ENCODE data around the gene DAB2.

GRCh38 chr5:39465843-39466242, 41.1 kb upstream of the DAB2 start:
- TF ChIP-seq MAX (IDR thresholded peaks at IDR 0.05) (no peak), TAF1 (conservative IDR thresholded peaks at IDR 0.05) (no peak), YY1 (IDR thresholded peaks at IDR 0.05) (no peak), JUND (IDR thresholded peaks at IDR 0.05) (no peak), NR2F2 (IDR thresholded peaks at IDR 0.05) (no peak), ATF3 (IDR thresholded peaks at IDR 0.05) (no peak), RXRA (IDR thresholded peaks at IDR 0.05) (no peak), REST (IDR thresholded peaks at IDR 0.05) (no peak), FOXA2 (IDR thresholded peaks at IDR 0.05) (no peak)
- TF ChIP-seq, protein P1, sequence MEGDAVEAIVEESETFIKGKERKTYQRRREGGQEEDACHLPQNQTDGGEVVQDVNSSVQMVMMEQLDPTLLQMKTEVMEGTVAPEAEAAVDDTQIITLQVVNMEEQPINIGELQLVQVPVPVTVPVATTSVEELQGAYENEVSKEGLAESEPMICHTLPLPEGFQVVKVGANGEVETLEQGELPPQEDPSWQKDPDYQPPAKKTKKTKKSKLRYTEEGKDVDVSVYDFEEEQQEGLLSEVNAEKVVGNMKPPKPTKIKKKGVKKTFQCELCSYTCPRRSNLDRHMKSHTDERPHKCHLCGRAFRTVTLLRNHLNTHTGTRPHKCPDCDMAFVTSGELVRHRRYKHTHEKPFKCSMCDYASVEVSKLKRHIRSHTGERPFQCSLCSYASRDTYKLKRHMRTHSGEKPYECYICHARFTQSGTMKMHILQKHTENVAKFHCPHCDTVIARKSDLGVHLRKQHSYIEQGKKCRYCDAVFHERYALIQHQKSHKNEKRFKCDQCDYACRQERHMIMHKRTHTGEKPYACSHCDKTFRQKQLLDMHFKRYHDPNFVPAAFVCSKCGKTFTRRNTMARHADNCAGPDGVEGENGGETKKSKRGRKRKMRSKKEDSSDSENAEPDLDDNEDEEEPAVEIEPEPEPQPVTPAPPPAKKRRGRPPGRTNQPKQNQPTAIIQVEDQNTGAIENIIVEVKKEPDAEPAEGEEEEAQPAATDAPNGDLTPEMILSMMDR (IDR thresholded peaks at IDR 0.05; ENCODE audit: low read depth, low read length, missing input control) = no peak

Data from liver (tissue), 3 donors.